Measurements from ENCODE around the gene CROCC2.
A peak's percentile ranks its signal among the peaks of the same experiment; 100 is the strongest.

The CROCC2 gene

DNA sequence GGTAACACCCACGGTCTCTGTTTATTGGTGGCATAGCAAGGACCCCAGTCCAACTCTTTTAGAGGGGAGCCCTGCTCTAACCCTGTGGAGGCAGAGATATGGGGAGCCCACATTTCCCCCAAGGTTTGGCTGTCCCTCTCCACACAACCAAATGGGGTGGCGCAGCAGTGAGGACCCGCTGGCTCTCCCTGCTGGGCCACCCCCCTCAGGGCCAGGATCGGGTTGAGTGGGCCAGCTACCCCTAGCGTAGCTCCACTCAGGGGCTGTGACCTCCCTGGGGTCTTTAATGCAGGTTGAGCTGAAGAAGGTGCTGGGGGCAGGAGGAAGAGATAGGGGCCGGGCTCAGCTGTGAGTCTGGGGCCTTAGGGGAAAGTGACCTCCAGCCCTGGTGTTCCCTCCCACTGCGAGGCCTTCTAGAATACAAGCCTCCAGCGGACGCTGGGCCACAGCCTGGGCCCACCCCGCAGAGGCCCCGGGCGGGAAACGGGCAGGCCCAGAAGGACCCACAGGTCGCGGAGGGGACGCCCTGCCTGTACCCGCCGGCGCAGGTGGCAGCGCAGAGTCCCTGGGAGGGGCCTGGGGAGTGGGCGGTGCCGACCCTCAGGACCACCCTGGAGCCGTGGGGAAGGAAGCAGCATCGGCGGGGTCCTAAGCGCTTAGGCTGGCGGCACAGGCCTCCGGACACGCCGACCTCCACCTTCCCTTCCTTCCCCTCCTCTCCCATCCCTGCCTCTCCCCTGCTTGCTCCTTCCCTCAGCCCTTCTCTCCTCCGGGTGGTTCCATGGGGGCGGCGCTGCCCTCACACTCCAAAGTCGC, 9.6 kb downstream of the CROCC2 start:
- Histone ChIP-seq H3K4me1 (ENCODE audit: control insufficient read depth, low read depth, low read length) (peaks cover 3% of the 10 kb centered on the region), H3K9me3 (ENCODE audit: control insufficient read depth, low read depth, low read length) (no peaks in the 10 kb centered on the region), H3K36me3 (ENCODE audit: control insufficient read depth, low read depth, low read length) (no peaks in the 10 kb centered on the region), H3K9ac (ENCODE audit: low read length) (no peak overlapping the region), H3K4me3 (ENCODE audit: low read length) (peak overlapping the region; percentile 27), H3K27me3 (ENCODE audit: control insufficient read depth, insufficient read depth, low read length) (peaks cover 13% of the 10 kb centered on the region), H3K27ac (ENCODE audit: low read length) (no peak overlapping the region)

DNA sequence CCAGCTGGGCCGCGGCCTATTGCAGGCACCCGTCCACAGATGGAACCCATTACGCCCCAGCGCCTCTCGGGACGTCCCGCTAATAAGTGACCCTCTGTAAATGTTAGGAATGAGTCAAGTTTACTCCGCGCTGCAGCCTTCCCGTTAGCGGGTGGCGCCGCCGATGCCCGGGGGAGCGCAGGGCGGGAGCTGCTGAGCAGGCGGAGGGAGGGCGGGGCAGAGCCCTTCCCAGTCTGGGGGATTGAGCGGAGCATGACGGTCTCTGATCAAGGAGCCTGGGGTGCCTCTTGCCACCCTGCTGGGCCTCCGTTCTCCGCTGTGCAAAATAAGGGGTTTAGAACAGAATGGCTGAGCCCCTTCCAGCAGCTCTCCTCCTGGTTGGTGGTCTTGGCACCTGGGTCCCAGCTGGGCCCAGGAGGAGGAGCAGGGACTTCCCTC, 10.5 kb downstream of the CROCC2 start:
- Histone ChIP-seq H3K9me3 (ENCODE audit: control insufficient read depth, low read depth, low read length) (no peaks in the 10 kb centered on the region), H3K36me3 (ENCODE audit: control insufficient read depth, low read depth, low read length) (no peaks in the 10 kb centered on the region), H3K4me3 (ENCODE audit: low read length) (peak overlapping the region; percentile 39), H3K27ac (ENCODE audit: low read length) (no peak overlapping the region), H3K27me3 (ENCODE audit: control insufficient read depth, insufficient read depth, low read length) (peaks cover 13% of the 10 kb centered on the region), H3K9ac (ENCODE audit: low read length) (no peak overlapping the region), H3K4me1 (ENCODE audit: control insufficient read depth, low read depth, low read length) (peaks cover 3% of the 10 kb centered on the region)

DNA sequence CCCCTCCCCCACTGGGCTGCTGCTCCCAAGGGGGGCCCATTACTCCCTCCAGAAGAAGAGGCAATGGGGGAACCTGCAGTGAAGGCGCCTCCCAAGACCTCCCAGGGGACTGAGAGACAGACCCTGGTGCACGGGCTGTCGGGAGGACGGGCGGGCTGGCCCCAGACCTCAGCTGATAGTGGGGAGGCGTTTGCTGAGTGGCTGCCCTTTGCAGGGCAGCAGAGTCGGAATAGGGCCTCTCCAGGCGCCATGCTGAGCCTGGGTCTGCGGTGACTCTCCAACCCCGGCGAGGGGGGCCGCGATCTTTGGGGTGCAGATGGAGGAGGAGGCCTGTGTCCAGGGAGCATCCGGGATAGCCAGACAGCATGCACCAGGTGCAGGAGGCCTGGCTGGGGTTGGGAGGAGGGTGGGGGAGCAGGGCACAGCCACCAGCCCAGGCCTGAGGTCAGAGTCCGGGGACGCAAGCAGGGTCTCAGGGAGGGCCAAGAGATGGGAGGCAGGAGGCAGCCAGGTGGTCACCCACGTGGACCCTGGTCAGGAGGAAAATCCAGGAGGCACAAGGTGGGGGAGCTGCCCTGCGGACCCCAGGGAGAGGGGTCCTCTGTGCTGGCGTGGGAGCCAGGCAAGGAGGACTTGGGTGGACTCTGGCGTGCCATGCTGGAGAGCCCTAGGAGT, 11.0 kb downstream of the CROCC2 start:
- Histone ChIP-seq H3K9ac (ENCODE audit: low read length) (no peak overlapping the region), H3K9me3 (ENCODE audit: control insufficient read depth, low read depth, low read length) (no peaks in the 10 kb centered on the region), H3K27ac (ENCODE audit: low read length) (no peak overlapping the region), H3K4me1 (ENCODE audit: control insufficient read depth, low read depth, low read length) (peaks cover 3% of the 10 kb centered on the region), H3K36me3 (ENCODE audit: control insufficient read depth, low read depth, low read length) (no peaks in the 10 kb centered on the region), H3K27me3 (ENCODE audit: control insufficient read depth, insufficient read depth, low read length) (peaks cover 13% of the 10 kb centered on the region), H3K4me3 (ENCODE audit: low read length) (peak overlapping the region; percentile 39)

DNA sequence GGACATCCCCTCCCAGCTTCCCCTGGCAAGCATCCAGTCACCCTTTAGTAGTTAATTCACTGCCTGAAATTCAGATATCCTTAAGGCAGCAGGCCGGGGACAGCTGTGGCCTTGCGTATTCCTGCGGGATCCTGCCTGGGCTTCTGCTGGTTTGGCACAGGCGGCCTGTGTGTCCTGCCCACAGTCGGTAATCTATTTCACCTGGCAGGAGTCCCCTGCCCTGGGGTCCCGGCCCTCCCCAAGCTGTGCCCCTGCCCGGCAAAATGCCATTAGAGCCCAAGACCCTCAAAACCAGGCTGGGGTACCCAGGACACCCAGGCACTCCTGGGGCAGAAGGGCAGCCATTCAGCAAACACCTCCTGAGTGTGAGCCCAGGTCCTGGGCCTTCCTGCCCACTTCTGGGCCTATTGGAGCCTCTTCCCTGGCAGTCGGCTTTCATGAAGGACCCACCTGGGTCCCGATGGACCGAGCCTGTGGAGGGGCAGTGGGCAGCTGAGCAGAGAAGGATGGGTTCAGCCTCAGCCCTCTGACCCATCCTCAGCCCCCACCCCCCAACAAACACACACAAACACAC, 11.6 kb downstream of the CROCC2 start:
- Histone ChIP-seq H3K9ac (ENCODE audit: low read length) (no peak overlapping the region), H3K9me3 (ENCODE audit: control insufficient read depth, low read depth, low read length) (no peaks in the 10 kb centered on the region), H3K36me3 (ENCODE audit: control insufficient read depth, low read depth, low read length) (no peaks in the 10 kb centered on the region), H3K4me1 (ENCODE audit: control insufficient read depth, low read depth, low read length) (peaks cover 3% of the 10 kb centered on the region), H3K27me3 (ENCODE audit: control insufficient read depth, insufficient read depth, low read length) (peaks cover 13% of the 10 kb centered on the region), H3K4me3 (ENCODE audit: low read length) (no peak overlapping the region), H3K27ac (ENCODE audit: low read length) (no peak overlapping the region)

DNA sequence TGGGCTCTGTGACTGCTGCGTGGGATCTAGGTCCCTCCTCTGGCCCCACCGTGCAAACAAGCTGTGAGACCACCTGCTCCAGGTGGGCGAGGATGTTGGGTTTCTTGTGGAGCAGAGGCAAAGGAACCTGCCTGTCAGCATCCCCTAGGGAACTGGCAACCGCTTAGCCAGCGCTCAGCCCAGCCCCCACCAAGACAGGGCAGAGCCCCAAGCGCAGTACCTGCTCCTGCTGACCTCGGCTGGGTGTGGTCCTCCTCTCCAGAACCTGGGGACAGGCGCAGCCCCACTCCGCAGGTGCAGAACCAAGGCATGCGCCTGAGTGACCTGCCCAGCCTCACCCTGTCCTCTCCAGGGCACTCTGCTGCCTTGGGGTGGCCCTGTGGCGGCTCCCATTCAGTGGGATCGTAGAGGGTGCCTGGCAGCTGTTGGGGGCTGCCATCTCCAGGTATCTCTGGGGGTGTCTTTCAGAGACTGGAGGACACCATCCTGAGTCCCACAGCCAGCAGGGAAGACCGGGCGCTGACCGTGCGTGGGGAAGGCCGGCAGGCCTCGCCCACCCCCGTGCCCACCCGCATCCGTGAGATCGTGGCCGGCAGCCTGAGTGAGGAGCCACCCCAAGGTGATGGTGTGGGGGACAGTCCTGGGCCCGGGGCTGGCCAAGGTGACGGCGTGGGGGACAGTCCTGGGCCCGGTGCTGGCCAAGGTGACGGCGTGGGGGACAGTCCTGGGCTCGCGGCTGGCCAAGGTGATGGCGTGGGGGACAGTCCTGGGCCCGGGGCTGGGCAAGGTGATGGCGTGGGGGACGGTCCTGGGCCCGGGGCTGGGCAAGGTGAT, 12.3 kb downstream of the CROCC2 start:
- Histone ChIP-seq H3K4me3 (ENCODE audit: low read length) (no peak overlapping the region), H3K27me3 (ENCODE audit: control insufficient read depth, insufficient read depth, low read length) (peaks cover 13% of the 10 kb centered on the region), H3K9ac (ENCODE audit: low read length) (no peak overlapping the region), H3K9me3 (ENCODE audit: control insufficient read depth, low read depth, low read length) (no peaks in the 10 kb centered on the region), H3K36me3 (ENCODE audit: control insufficient read depth, low read depth, low read length) (no peaks in the 10 kb centered on the region), H3K4me1 (ENCODE audit: control insufficient read depth, low read depth, low read length) (peaks cover 3% of the 10 kb centered on the region), H3K27ac (ENCODE audit: low read length) (no peak overlapping the region)

DNA sequence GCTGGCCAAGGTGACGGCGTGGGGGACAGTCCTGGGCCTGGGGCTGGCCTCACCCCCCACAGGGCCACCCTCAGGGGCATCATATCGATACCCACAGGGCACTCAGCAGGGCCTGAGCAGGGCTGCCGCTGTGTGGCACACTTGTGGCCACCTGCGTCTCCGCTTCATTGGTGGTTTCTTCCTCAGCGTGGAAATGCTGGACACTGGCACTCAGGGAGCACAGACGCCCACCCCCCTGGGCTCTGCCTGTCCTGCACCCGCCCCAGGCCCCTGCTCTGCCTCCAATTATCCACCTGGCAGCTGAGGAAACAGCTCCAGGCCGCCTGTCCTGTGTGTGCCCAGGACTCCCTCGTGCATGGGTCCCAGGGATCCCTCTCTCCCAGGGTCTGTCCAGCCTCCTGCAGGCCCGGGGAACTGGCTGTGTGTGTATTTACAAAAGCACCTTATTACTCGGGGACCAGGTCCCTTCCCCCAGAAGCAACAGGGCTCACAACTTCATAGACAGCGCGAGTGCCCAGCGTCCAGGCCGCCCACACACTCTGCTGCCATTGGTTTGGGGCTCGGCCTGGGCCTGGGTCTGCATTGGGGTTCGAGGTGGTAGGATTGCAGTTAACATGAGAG, 13.1 kb downstream of the CROCC2 start:
- Histone ChIP-seq H3K4me3 (ENCODE audit: low read length) (no peak overlapping the region), H3K9ac (ENCODE audit: low read length) (no peak overlapping the region), H3K27me3 (ENCODE audit: control insufficient read depth, insufficient read depth, low read length) (peaks cover 13% of the 10 kb centered on the region), H3K27ac (ENCODE audit: low read length) (no peak overlapping the region), H3K4me1 (ENCODE audit: control insufficient read depth, low read depth, low read length) (peaks cover 3% of the 10 kb centered on the region), H3K9me3 (ENCODE audit: control insufficient read depth, low read depth, low read length) (no peaks in the 10 kb centered on the region), H3K36me3 (ENCODE audit: control insufficient read depth, low read depth, low read length) (no peaks in the 10 kb centered on the region)

DNA sequence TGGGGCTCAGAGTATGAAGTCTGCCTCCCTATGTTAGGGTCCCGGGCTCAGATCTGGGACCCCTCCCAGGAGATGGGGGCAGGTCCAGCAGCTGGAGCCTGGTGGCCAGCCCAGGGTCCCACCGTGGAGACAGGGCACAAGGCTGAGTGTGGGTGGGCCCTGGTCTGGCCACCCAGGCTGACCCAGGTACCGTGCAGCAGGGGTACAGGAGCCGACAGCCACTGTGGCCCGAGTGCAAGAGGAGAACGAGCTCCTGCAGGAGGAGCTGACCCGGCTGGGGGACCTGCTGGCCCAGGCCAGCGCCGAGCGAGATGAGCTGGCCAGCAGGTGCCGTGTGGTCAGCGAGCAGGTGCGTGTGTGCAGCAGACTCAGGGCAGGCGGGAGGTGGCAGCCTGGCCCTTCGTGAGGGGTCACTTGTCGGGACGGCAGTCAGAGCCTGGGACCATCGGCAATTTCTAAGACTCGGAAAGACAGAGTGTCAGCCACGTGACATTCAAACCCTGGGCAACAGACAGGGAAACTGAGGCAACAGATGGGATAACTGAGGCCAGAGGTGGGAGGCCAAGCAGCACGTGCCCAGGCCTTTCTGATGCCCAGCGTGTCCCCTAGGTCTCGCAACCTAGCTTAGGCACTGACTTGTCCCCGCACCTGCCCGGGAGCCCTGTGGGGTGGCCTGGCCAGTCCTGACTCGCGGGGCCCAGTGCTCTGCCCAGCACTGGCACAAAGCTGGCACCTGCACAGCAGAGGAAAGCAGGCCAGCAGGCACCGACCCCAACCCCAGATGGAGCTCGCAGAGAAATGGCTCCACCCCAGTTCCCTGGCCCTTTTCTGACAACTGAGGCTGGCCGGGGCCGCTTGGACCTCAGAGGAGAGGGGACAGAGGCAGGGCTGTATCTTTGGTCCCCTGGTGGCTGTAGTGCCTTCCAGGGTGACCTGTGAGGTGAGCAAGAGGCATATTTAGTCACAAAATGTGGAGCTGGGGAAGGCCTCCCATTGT, 13.9 kb downstream of the CROCC2 start:
- no peak overlapping the region for H3K4me3 ChIP-seq (ENCODE audit: low read length)
- H3K36me3 ChIP-seq (ENCODE audit: control insufficient read depth, low read depth, low read length) = no peaks in the 10 kb centered on the region
- peaks cover 3% of the 10 kb centered on the region for H3K4me1 ChIP-seq (ENCODE audit: control insufficient read depth, low read depth, low read length)
- no peaks in the 10 kb centered on the region for H3K9me3 ChIP-seq (ENCODE audit: control insufficient read depth, low read depth, low read length)
- no peak overlapping the region for H3K9ac ChIP-seq (ENCODE audit: low read length)
- H3K27me3 ChIP-seq (ENCODE audit: control insufficient read depth, insufficient read depth, low read length) = peaks cover 10% of the 10 kb centered on the region
- H3K27ac ChIP-seq (ENCODE audit: low read length) = no peak overlapping the region

DNA sequence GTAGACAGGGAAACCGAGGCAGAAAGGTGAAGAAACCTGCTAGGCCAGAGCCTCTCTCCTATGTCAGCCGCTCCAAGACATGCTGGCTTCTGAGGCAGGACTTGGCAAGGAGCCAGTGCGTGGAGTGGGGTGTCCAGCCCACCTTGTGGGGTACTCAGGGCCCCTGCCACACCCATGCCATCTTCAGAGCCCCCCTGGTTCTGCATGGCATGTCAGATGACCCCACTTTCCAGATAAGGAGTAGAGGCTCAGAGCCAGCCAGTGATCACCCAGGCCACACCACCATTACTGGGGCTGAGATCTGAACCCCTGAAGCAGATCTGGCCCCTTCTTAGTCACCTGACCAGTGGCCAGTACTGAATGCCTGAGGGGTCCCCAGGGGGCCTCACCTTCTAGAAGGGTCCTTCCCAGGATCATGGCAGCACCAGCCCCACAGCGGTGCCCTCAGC, 14.7 kb downstream of the CROCC2 start:
- Histone ChIP-seq H3K4me3 (ENCODE audit: low read length) (no peak overlapping the region), H3K9me3 (ENCODE audit: control insufficient read depth, low read depth, low read length) (no peaks in the 10 kb centered on the region), H3K4me1 (ENCODE audit: control insufficient read depth, low read depth, low read length) (peaks cover 3% of the 10 kb centered on the region), H3K27ac (ENCODE audit: low read length) (no peak overlapping the region), H3K27me3 (ENCODE audit: control insufficient read depth, insufficient read depth, low read length) (peaks cover 3% of the 10 kb centered on the region), H3K36me3 (ENCODE audit: control insufficient read depth, low read depth, low read length) (no peaks in the 10 kb centered on the region), H3K9ac (ENCODE audit: low read length) (no peak overlapping the region)

DNA sequence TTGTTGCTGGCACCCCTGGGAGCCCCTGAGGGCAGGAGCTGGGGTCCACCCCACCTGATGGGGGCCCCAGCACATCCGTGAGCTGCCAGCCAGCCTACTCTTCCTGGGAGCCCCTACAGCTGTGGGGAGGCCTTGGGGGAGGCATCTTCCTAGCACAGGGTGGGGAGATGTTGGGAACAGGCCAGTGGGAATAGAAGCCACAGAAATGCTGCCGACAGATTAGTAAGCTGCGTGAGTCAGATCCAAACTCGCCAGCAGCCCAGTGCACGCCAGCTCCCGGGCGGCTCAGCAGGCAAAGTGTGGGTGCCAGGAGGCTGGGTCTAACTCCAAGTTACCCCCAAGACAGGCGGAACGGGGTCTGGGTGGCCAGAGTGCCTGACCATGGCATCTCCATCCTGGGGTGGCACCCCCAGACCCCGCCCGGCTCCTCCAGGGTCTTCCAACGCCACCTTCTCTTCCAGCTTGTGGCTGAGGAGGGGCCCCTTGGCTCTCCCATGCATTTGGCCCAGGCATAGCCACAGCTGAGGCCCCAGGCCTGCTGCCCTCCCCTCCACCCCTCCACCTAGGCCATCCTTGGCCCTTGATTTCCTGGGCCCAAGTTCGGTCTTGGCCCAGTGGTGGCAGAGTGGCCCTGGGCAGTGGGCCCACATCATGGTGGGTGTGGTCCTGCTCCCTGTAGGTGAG, 15.3 kb downstream of the CROCC2 start:
- H3K27ac ChIP-seq (ENCODE audit: low read length) = no peak overlapping the region
- H3K9me3 ChIP-seq (ENCODE audit: control insufficient read depth, low read depth, low read length) = no peaks in the 10 kb centered on the region
- no peak overlapping the region for H3K9ac ChIP-seq (ENCODE audit: low read length)
- no peak overlapping the region for H3K4me3 ChIP-seq (ENCODE audit: low read length)
- no peaks in the 10 kb centered on the region for H3K36me3 ChIP-seq (ENCODE audit: control insufficient read depth, low read depth, low read length)
- no peaks in the 10 kb centered on the region for H3K27me3 ChIP-seq (ENCODE audit: control insufficient read depth, insufficient read depth, low read length)
- H3K4me1 ChIP-seq (ENCODE audit: control insufficient read depth, low read depth, low read length) = peaks cover 3% of the 10 kb centered on the region

DNA sequence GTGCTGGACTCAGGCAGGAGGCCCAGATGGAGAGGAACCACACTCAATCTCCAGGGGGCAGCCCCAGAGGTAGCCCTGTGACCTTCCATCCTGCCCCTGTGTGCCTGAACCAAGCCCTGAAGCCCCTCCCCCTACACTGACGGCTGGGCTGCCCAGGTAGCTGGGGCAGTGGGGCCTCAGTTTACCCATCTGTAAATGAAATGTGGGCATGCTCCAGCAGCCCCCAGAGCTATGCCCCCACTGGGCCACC, 15.8 kb downstream of the CROCC2 start:
- peaks cover under 1% of the 10 kb centered on the region for H3K4me1 ChIP-seq (ENCODE audit: control insufficient read depth, low read depth, low read length)
- H3K9ac ChIP-seq (ENCODE audit: low read length) = no peak overlapping the region
- no peaks in the 10 kb centered on the region for H3K9me3 ChIP-seq (ENCODE audit: control insufficient read depth, low read depth, low read length)
- H3K27ac ChIP-seq (ENCODE audit: low read length) = no peak overlapping the region
- no peak overlapping the region for H3K4me3 ChIP-seq (ENCODE audit: low read length)
- no peaks in the 10 kb centered on the region for H3K27me3 ChIP-seq (ENCODE audit: control insufficient read depth, insufficient read depth, low read length)
- no peaks in the 10 kb centered on the region for H3K36me3 ChIP-seq (ENCODE audit: control insufficient read depth, low read depth, low read length)

Measured in iPS-18a (cell line).